HL-60/S4 (cell line): ENCODE data around the gene CDKN3.
"Not testable (repeated sequence)": the region's sequence is repeated elsewhere in the genome, so short reads cannot be mapped to it uniquely, and the experiment has no call there.

Experiments
- in situ Hi-C: fragments of 300-500 bp; cut with MboI; formaldehyde crosslinking; loops from 2 replicates; pipeline ENCODE4 v1.14.3; 2022; ENCODE audit warnings: low sequenced_read_pairs

CDKN3 gene

GRCh38 chr14:54453252-54453651, 56.4 kb downstream of the CDKN3 start:
- in situ Hi-C loops: no loop called here

- in situ Hi-C loops: not testable (repeated sequence)
Measured at GRCh38 chr14:54453990-54454389, 57.2 kb downstream of the CDKN3 start.

GRCh38 chr14:54455363-54455762, 58.6 kb downstream of the CDKN3 start:
- in situ Hi-C loops: no loop called here

GRCh38 chr14:54456820-54457608, 60.2 kb downstream of the CDKN3 start:
- in situ Hi-C loops: not testable (repeated sequence)

- in situ Hi-C loops: no loop called here
Measured at GRCh38 chr14:54457609-54457996, 60.8 kb downstream of the CDKN3 start.

- in situ Hi-C loops: not testable (repeated sequence)
Measured at GRCh38 chr14:54458536-54458935, 61.7 kb downstream of the CDKN3 start.

- in situ Hi-C loops: no loop called here
Measured at GRCh38 chr14:54459106-54459505, 62.3 kb downstream of the CDKN3 start.

- in situ Hi-C loops: no loop called here
Measured at GRCh38 chr14:54462048-54462447, 65.2 kb downstream of the CDKN3 start.

- in situ Hi-C loops: no loop called here
Measured at GRCh38 chr14:54465654-54466053, 68.8 kb downstream of the CDKN3 start.

- in situ Hi-C loops: no loop called here
Measured at GRCh38 chr14:54467280-54467679, 70.5 kb downstream of the CDKN3 start.
